Eye (tissue), 1 donor: ENCODE data around the gene VIL1.

Experiments used
- DNase-seq: peaks from one replicate; pipeline ENCODE4 v3.0.0-alpha.2; 2015

Gene VIL1

DNA sequence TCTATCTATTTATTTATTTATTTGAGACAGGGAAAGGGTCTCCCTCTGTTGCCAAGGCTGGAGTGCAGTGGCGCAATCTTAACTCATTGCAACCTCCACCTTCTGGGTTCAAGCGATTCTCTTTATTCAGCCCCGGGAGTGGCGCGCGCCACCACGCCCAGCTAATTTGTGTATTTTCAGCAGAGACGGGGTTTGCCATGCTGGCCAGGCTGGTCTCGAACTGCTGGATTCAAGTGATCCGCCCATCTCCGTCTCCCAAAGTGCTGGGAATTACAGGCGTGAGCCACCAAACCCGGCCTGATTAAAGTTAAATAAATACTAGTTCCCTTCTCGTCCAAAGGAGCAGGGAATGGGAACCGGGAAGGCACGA is 23.5 kb upstream of the VIL1 start:
- DNase-seq, result no peak

DNA sequence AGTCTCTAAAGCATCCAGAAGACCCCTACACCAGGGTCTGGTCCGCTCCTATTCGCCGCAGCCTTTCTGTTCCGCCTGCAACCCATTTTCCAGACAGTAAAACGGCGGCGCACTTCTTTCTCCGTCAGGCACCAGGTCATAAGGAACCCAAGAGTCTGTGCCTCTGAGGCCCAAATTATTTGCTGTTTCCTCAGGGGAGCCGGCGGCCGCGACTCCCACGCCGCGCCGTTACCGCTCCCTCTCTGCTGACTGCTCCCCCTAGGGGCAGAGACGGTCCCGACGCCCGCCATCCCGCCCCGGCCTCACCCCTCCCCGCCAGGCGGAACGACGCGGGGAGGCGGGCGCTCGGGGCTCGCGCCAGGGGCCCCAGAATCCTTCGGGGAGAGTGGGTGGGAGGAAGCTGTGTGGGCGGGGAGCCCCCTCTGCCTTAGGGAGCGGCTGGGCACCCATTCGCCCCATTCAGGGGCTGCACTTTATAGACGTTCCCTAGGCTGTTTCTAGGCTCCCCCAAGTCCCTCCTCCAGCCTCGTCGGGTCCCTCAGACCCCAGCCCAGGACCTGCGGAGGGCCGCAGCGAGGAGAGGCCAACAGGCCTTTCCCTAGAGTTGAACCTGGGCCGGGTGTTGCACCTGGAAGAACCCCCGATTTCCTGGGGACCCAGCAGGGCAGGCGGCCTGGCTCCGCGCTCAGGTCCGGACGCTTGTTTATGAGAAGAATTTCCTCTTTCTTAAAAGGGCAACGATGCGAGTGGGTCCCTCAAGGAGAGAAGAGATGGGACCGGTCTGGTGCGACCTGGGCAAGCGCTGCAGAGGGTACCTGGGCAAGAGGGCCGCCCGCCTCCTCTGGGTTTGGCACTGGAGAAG is 22.9 kb upstream of the VIL1 start:
- DNase-seq, result peak; percentile 99

DNA sequence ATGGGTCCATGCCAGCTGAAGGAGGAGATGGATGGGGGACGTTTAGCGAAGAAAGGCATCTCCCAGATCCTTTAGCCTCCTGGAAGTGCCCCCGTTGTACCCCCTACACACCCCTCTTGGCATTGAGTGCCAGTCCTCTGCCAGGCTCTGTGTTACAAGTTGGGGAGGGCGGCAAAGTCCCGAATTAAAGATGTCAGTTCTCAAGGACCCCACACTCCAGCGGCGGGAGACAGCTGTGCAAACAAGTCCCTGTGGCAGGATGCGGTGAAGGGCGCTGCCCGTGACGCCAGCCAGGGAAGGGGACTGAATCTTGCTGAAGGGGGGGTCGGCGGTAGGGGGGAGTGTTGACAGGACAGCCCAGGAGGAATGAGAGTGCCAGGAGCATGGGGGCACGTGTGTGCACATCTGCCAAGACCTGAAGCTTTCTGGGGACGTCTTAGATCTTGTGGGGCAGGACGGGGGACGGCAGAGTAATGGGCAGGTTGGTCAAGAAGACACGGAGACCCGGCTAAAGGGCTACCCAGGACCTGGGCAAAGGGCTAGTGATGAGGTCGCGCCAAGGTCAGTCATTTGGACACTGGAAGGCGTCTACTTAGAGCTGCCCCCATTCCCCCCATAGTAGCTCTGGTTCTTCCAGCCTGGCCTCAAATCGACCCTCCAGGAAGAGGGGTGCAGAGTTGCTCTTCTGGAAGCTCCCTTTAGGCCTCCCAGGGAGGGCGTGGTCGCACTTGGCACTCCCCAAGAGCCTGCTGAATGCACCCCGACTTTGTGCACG is 22.0 kb upstream of the VIL1 start:
- DNase-seq, result no peak

DNA sequence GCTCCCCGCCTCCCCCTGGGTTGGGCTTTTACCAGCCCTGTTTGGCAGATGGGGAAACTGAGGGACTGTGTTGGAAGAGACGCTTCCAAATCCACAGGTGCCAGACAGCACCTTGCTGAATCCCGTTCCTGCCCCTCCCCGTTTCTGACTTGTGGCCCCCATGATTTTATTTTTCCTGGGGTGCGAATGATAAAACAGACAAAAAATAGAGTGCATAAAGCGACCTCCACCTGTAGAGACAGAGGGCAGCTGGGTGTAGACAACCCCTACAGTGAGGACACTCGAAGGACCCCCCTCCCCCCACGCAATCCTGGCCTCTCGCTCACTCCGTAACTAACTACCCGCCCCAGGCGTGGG is 21.5 kb upstream of the VIL1 start:
- no peak for DNase-seq

DNA sequence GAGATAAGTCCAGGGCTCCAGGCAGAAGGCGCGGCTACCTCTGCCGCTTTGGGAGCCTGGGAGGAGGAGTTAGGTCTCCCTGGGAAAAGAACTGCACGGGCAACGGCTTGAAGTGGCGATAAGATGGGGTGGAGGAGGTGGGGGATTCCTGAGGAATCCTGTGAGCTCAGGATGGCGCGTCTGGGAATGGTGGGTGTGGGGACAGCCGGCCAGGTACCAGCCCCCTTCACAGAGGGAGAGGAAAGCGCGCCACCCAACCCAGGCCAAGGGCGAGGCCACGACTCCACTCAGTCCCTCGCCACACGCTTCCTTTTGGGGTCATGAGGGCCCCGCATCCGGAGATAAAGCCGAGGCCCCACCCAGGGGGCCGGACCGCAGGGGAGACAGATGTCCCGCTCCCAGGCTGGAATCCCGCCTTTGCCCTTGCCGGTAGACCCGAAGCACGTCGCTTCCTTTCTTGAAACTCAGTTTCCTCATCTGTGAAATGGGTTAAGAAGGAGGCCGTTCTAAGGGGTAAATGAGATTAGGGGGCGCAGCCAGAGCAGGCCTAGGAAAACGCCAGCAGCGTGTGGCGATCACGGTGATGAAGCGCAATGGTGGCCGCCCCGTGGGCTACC is 21.0 kb upstream of the VIL1 start:
- DNase-seq, result peak; percentile 77

DNA sequence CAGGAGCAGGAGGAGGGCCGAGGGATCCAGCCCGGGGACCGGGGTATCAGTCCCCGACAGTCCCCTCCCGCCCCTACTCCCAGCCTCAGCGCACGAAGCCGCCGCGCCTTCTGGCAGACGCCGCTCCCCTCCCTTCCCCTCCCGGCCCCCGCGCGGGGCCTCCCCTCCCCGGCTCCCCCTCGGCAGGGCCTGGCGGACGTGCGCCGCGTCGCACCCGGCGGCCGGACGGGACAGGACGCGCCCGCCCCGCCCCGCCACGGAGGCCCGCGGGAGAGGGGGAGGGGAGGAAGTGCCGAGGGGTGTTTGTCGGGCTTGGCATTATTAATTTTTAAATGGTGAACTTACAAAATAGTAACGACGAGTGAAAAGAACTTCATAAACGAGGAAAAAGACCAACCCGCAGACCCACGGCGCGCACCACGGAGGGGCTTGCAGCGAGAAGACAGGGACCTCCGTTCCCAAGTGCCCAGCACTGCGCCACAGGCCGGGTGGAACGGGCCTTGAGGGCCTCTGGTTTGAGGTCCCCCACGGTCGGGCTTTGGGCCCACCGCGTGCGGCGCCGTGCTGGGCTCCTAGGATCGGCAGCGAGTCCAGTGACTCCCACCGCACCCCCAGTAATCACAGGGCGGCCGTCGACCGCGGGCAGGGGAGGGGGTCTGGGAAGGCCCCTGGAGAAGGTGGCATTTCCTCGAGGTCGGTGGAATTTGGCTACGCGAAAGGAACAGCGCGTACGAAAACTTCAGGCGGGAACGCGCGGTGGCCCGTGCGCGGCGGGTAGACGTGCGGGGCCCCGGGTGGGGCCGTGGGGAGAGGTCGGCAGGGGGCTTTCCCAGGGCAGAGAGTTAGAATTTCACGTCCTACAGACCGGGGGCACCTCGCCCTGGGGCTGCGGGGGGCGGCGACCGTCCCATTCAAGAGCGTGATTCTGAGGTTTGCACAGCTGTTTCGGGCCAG is 20.2 kb upstream of the VIL1 start:
- DNase-seq, result peak; percentile 86

DNA sequence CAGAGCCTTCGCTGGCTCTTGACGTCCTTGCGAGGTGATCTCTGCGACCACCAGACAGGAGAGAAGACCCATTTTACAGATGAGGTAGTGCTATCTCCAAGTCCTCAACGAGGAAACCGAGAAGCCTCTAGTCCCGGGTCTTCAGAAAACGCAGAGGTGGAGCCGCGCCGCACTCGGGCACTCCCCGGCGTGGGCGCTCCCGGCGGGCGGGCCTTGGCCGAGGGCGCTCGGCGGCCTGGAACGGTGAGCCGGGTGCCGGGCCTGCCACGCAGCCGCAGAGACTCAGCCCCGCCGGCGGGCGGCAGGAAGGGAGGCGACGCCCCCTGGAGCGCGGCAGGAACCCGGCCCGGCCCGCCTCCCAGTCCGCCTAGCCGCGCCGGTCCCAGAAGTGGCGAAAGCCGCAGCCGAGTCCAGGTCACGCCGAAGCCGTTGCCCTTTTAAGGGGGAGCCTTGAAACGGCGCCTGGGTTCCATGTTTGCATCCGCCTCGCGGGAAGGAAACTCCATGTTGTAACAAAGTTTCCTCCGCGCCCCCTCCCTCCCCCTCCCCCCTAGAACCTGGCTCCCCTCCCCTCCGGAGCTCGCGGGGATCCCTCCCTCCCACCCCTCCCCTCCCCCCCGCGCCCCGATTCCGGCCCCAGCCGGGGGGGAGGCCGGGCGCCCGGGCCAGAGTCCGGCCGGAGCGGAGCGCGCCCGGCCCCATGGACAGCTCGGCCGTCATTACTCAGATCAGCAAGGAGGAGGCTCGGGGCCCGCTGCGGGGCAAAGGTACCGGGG is 19.3 kb upstream of the VIL1 start, which contains the start of gene CTDSP1:
Gene CTDSP1 (plus strand): TSS at position 478 of the 776 bp plus-strand sequence. CDS start 223 bp downstream, at position 701.
- DNase-seq, result peak; percentile 99

DNA sequence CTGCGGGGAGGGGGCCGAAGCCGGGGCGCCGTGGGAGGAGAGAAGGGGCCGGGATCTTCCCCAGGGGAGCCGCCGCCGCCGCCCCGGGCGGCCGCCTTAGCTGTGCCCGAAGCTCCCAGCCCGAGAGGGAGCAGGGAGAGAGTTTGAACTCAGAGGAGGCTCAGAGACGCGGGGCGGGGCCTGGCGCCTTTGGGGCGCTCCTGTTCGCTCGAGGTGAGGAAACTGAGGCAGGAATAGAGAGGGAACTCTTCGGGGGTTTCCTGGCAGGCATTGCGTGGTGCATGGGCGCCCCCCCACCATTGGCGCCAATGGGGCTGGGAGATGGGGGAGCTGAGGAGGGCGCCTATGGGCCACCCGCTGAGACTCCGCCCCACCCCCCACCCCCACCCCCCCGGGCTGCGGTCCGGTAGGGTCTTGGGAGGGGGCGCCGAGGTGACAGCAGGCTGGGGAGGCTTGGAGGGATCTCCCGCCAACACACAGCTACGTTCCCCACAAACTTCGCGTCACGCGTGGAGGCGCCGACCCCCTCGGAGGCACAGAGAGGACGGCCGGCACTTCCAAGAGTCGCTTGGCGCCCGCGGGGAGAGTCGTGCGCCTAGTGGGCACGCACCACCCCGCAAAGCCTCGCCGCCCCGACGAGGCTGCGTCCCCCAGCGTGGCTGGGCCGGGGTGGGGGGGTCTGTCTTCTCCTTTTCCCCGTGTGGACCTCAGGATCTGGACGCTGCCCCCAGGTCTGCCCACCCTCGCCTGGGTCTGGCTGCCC is 18.6 kb upstream of the VIL1 start:
- DNase-seq, result peak; percentile 71

DNA sequence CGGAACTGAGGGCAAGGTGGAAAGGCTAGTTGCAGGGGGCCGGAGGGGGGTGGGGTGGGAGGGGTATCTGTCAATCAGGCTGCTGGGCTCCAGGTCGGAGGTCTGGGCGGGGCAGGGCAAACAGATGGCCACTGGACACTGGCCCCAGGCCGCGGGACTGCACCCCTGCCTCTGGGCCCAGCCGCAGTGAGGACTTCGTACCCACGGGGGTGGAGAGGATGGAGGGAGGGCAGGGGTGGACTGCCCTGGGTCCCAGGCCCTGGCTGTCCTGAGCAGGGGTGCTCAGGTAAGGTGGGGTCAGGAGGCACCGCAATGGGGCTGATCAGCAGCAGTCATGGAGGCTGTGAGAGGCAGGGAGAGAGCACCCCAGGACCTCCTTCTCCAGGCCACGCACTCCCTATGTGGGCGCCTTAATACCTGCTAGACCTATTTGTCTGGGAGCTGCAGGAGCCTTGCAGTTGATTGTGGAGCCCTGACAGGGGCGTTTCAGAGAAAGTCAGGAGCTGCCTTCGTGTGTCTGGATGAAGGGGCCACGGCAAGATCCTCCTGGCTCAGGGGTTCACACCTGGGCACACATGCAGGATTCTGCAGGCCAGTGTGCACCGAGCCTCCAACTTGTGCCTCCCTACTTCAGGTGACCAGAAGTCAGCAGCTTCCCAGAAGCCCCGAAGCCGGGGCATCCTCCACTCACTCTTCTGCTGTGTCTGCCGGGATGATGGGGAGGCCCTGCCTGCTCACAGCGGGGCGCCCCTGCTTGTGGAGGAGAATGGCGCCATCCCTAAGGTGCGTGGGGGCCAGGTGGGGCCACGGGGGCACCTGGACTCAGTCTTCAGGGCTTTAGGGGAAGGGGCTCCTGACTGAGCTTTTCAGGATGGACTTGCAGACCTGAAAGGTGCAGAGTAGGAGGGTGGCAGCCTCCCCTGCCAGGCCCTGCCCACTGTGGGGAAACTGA is 17.7 kb upstream of the VIL1 start:
- DNase-seq, result no peak

DNA sequence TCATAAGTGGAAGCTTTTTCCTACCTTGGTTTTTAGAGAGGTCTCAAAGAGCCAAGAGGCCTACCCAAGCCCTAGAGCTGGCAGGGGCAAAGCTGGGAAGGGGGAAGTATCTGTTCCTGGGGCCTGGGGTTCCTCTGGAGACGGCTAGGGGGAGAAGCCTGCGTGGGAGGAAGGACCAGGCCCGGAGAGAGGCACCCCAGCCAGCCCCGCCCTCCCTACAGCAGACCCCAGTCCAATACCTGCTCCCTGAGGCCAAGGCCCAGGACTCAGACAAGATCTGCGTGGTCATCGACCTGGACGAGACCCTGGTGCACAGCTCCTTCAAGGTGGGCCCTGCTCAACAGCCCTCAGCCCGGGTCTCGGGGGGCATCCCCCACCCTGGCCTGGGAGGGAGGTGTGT is 17.0 kb upstream of the VIL1 start:
- no peak for DNase-seq

DNA sequence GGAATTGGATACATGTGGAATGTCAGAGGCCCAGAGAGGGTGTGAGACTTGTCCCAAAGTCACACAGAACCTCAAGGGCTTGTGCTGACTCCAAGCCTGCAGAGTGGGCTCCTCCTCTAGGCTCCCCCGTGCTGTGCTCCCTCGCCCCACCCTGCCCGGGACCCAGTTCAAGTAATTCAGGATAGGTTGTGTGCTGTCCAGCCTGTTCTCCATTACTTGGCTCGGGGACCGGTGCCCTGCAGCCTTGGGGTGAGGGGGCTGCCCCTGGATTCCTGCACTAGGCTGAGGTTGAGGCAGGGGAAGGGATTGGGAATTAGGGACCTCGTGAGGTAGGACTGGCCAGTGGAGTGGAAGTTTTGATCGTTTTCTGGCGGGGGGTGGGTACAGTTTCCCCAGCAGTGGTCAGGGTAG is 16.4 kb upstream of the VIL1 start:
- no peak for DNase-seq

DNA sequence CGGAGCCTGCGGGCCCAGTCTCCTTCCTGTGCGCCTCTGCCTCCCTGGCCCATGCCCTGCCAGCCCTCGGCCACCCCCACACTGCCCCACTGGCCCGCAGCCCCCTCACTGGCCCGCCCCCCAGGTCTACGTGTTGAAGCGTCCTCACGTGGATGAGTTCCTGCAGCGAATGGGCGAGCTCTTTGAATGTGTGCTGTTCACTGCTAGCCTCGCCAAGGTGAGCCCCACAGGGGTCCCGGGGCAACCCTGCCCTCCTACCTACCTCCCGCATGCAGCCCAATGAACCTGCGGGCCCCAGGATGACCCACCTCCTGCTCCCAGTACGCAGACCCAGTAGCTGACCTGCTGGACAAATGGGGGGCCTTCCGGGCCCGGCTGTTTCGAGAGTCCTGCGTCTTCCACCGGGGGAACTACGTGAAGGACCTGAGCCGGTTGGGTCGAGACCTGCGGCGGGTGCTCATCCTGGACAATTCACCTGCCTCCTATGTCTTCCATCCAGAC is 16.0 kb upstream of the VIL1 start:
- no peak for DNase-seq

DNA sequence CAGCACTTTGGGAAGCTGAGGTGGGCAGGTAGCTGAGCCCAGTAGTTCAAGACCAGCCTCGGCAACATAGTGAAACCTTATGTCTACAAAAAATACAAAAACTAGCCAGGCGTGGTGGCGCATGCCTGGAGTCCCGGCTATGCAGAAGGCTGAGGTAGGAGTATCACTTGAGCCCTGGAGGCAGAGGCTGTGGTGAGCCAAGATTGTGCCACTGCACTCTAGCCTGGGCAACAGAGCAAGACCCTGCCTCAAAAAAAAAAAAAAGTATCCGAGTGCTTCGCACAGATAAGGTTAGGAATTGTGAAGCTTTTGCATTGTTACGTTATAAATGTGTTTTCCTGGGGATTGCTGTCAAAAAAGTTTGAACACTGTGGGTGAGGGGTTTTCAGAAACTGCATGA is 15.1 kb upstream of the VIL1 start:
- DNase-seq, result no peak

DNA sequence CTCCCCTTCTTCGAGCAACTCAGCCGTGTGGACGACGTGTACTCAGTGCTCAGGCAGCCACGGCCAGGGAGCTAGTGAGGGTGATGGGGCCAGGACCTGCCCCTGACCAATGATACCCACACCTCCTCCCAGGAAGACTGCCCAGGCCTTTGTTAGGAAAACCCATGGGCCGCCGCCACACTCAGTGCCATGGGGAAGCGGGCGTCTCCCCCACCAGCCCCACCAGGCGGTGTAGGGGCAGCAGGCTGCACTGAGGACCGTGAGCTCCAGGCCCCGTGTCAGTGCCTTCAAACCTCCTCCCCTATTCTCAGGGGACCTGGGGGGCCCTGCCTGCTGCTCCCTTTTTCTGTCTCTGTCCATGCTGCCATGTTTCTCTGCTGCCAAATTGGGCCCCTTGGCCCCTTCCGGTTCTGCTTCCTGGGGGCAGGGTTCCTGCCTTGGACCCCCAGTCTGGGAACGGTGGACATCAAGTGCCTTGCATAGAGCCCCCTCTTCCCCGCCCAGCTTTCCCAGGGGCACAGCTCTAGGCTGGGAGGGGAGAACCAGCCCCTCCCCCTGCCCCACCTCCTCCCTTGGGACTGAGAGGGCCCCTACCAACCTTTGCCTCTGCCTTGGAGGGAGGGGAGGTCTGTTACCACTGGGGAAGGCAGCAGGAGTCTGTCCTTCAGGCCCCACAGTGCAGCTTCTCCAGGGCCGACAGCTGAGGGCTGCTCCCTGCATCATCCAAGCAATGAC is 14.4 kb upstream of the VIL1 start:
- no peak for DNase-seq

DNA sequence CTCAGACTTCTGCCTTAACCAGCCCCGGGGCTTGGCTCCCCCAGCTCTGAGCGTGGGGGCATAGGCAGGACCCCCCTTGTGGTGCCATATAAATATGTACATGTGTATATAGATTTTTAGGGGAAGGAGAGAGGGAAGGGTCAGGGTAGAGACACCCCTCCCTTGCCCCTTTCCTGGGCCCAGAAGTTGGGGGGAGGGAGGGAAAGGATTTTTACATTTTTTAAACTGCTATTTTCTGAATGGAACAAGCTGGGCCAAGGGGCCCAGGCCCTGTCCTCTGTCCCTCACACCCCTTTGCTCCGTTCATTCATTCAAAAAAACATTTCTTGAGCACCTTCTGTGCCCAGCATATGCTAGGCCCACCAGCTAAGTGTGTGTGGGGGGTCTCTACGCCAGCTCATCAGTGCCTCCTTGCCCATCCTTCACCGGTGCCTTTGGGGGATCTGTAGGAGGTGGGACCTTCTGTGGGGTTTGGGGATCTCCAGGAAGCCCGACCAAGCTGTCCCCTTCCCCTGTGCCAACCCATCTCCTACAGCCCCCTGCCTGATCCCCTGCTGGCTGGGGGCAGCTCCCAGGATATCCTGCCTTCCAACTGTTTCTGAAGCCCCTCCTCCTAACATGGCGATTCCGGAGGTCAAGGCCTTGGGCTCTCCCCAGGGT is 13.7 kb upstream of the VIL1 start:
- DNase-seq, result no peak

DNA sequence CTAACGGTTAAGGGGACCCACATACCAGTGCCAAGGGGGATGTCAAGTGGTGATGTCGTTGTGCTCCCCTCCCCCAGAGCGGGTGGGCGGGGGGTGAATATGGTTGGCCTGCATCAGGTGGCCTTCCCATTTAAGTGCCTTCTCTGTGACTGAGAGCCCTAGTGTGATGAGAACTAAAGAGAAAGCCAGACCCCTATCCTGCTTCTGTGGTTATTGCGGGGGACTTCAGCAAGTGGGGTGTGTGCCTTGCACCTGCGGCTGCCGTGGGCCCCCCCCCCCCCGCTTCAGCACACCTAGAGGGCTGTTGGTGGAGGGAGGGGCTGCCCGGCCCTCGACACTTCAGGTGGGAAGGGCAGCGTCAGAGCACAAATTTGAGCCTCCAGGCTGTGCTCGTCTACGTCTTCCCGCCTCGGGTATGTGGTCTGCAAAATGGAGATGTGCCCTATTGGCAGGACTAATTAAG is 13.1 kb upstream of the VIL1 start:
- peak; percentile 66 for DNase-seq

DNA sequence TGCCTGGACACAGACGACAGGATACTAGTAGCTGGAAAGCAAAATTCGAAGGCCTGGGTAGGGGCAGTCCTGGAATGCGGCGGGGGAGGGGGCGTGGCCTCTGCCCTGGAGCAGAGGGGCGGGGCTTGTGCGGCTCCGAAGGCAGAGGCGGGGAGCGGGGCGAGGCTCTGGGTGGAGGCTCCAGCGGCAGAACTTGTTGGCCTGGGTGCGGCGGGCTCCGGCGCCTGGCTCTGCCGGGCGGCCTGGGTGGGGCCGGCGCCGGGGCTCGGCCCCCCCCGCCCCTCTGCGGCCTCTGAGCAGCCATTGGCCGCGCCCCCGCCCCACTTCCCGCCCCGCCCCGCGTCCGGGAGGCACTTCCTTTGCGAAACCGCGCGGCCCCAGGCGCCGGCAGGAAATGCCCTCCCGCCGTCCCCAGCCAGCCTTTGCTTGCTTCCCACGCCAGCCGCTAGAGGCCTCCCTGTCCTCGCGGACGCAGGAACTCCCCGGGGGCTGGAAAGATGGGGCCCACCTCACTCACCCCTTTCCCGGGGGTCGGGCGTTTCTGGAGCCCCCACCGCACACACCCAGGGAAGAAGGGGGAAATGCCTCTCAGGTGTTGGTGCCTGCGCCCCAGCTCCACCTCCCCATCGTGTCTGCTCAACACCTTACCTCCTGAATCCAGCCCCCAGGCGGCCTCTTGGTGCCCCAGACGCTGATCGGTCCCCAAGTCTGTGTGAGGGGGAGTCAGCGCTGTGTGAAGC is 12.5 kb upstream of the VIL1 start:
- DNase-seq, result peak; percentile 97
